Neural cell (in vitro differentiated cells): Measurements from ENCODE around the gene TK2. TPM values are rescaled to one million over a fixed set of nuclear protein-coding genes. Genes with fewer than 3 reads are reported as not detected.

Experiments
- H2AFZ ChIP-seq: fragments of 200-600, 300-800 bp; sonication (generic), shearing (Covaris generic); 2 replicates; pipeline ENCODE4 v1.6.0; 2014; ENCODE audit warnings: low read depth, mild to moderate bottlenecking, antibody characterized with exemption, low read length, moderate library complexity
- H3F3A ChIP-seq: fragments of 200-600 bp; shearing (Covaris generic); 2 replicates; pipeline ENCODE4 v1.6.1; 2016; ENCODE audit warnings: mild to moderate bottlenecking, moderate library complexity, mixed read lengths, antibody characterized with exemption, low read length; ENCODE audit not compliant: insufficient read depth, poor library complexity, severe bottlenecking
- H3K27ac ChIP-seq: fragments of 200-600, 300-800 bp; sonication (generic), shearing (Covaris generic); 2 replicates; pipeline ENCODE4 v1.5.1; 2014; ENCODE audit warnings: mild to moderate bottlenecking, low read length, moderate library complexity
- H3K27me3 ChIP-seq: fragments of 300-800, 200-600 bp; sonication (generic), shearing (Covaris generic); 2 replicates; pipeline ENCODE4 v1.6.0; 2014; ENCODE audit warnings: mild to moderate bottlenecking, low read depth, low read length, moderate library complexity; ENCODE audit not compliant: insufficient read depth
- H3K36me3 ChIP-seq: fragments of 300-800, 200-600 bp; sonication (generic), shearing (Covaris generic); 2 replicates; pipeline ENCODE4 v1.5.1; 2014; ENCODE audit warnings: mild to moderate bottlenecking, antibody characterized with exemption, low read length, moderate library complexity; ENCODE audit not compliant: insufficient read depth
- H3K4me2 ChIP-seq: fragments of 300-800, 200-600 bp; sonication (generic), shearing (Covaris generic); 2 replicates; pipeline ENCODE4 v1.6.0; 2014; ENCODE audit warnings: mild to moderate bottlenecking, low read length
- H3K4me3 ChIP-seq: fragments of 300-800, 200-600 bp; sonication (generic), shearing (Covaris generic); 2 replicates; pipeline ENCODE4 v1.5.1; 2014; ENCODE audit warnings: mild to moderate bottlenecking, low read length, moderate library complexity
- H3K79me2 ChIP-seq: fragments of 200-600 bp; shearing (Covaris generic); replicated peaks from 2 replicates; pipeline ENCODE4 v1.6.0; 2014; ENCODE audit warnings: mild to moderate bottlenecking, low read length, moderate library complexity; ENCODE audit not compliant: insufficient read depth
- H3K9ac ChIP-seq: fragments of 300-800, 200-600 bp; sonication (generic), shearing (Covaris generic); 2 replicates; pipeline ENCODE4 v1.6.1; 2016; ENCODE audit warnings: mild to moderate bottlenecking, low read length, mixed read lengths
- H3K9me2 ChIP-seq: fragments of 200-600 bp; shearing (Covaris generic); 2 replicates; pipeline ENCODE4 v1.6.1; 2016; ENCODE audit warnings: mild to moderate bottlenecking, low read length, mixed read lengths; ENCODE audit not compliant: insufficient read depth
- H3K9me3 ChIP-seq: fragments of 200-600, 300-800 bp; sonication (generic), shearing (Covaris generic); 2 replicates; pipeline ENCODE4 v1.6.1; 2016; ENCODE audit warnings: mild to moderate bottlenecking, mixed run types, low read length, moderate library complexity, mixed read lengths
- H4K20me1 ChIP-seq: fragments of 200-600 bp; shearing (Covaris generic); 2 replicates; pipeline ENCODE4 v1.6.1; 2016; ENCODE audit warnings: mild to moderate bottlenecking, mixed run types; ENCODE audit not compliant: insufficient read depth
- EP300 ChIP-seq: fragments of 450-650 bp; conservative IDR thresholded peaks from 2 replicates; pipeline ENCODE4 v1.6.1; 2014; ENCODE audit warnings: antibody characterized with exemption, mild to moderate bottlenecking, moderate library complexity; ENCODE audit not compliant: poor library complexity, severe bottlenecking
- EZH2 ChIP-seq: fragments of 200-600, 300-800 bp; shearing (Covaris generic), sonication (generic); IDR thresholded peaks from 2 replicates; pipeline ENCODE4 v1.6.1; 2014; ENCODE audit warnings: antibody characterized with exemption, low read length, borderline replicate concordance, mild to moderate bottlenecking; ENCODE audit not compliant: insufficient read depth, poor library complexity, severe bottlenecking
- MXI1 ChIP-seq: fragments of 450-650 bp; conservative IDR thresholded peaks from 2 replicates; pipeline ENCODE4 v1.6.1; 2014; ENCODE audit warnings: antibody characterized with exemption, mild to moderate bottlenecking; ENCODE audit not compliant: poor library complexity, severe bottlenecking
- POLR2AphosphoS5 ChIP-seq: IDR thresholded peaks from 2 replicates; pipeline ENCODE4 v1.6.1; 2012
- RAD21 ChIP-seq: fragments of 450-650 bp; conservative IDR thresholded peaks from 2 replicates; pipeline ENCODE4 v1.6.1; 2014; ENCODE audit warnings: antibody characterized with exemption, mild to moderate bottlenecking, moderate library complexity
- SMC3 ChIP-seq: fragments of 450-650 bp; conservative IDR thresholded peaks from 2 replicates; pipeline ENCODE4 v1.6.1; 2014; ENCODE audit warnings: antibody characterized with exemption, mild to moderate bottlenecking, moderate library complexity; ENCODE audit not compliant: poor library complexity
- TAF1 ChIP-seq: IDR thresholded peaks from 2 replicates; pipeline ENCODE4 v1.6.1; 2012; ENCODE audit warnings: low read depth
- polyA plus RNA-seq: library from polyadenylated mRNA; depleted of rRNA; stranded (reverse); fragments of >200 nt; gene quantifications from 2 replicates; pipeline ENCODE4 v1.2.3, GENCODE V29; 2014
- TF ChIP-seq, protein P1 (sequence below): IDR thresholded peaks from 2 replicates; pipeline ENCODE4 v1.6.1; 2012; ENCODE audit warnings: borderline replicate concordance
- TF ChIP-seq, protein P2 (sequence below): fragments of 450-650 bp; IDR thresholded peaks from 2 replicates; pipeline ENCODE4 v1.5.1; 2014; ENCODE audit warnings: antibody characterized with exemption, mild to moderate bottlenecking, moderate library complexity; ENCODE audit not compliant: poor library complexity, severe bottlenecking

The TK2 gene
- polyA plus RNA-seq, 1 donor from 2014 or later = 15.9 TPM

DNA sequence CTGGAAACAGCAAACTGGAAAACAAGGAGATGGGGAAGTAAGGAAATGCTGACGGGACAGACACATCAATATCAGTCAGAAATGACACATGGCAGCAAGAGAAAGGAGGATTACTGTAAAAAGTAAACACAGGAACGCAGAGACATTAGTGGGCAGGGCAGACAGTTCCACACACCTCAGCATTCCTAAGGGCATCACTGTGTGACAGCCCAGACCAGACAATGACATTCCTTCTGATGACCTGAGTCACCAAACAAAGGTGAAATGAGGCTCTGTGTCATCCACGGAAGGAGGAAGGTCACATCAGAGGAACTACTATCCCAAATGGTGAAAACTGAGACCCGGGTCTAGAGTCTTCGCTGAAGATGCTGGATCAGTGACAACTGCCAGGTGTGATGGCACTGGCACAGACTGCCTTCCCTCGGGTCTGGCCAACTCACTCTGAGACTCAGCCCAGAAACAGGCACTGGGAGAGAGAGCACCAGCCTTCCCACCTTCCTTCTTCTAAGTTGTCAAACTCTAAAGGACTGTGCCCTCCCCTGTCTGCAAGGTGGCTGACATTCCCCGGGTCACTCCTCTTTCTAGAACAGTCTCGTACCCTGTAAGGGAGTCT lies 36.7 kb downstream of the TK2 start:
- no peak overlapping the region for H3K4me2 ChIP-seq
- H3K4me3 ChIP-seq = no peak overlapping the region
- no peak overlapping the region for H2AFZ ChIP-seq
- H3K36me3 ChIP-seq = no peaks in the 10 kb centered on the region
- no peaks in the 10 kb centered on the region for H3K79me2 ChIP-seq
- H3F3A ChIP-seq = no peaks in the 10 kb centered on the region
- no peak overlapping the region for H3K27ac ChIP-seq
- no peak for TF ChIP-seq MXI1
- TF ChIP-seq, protein P1, sequence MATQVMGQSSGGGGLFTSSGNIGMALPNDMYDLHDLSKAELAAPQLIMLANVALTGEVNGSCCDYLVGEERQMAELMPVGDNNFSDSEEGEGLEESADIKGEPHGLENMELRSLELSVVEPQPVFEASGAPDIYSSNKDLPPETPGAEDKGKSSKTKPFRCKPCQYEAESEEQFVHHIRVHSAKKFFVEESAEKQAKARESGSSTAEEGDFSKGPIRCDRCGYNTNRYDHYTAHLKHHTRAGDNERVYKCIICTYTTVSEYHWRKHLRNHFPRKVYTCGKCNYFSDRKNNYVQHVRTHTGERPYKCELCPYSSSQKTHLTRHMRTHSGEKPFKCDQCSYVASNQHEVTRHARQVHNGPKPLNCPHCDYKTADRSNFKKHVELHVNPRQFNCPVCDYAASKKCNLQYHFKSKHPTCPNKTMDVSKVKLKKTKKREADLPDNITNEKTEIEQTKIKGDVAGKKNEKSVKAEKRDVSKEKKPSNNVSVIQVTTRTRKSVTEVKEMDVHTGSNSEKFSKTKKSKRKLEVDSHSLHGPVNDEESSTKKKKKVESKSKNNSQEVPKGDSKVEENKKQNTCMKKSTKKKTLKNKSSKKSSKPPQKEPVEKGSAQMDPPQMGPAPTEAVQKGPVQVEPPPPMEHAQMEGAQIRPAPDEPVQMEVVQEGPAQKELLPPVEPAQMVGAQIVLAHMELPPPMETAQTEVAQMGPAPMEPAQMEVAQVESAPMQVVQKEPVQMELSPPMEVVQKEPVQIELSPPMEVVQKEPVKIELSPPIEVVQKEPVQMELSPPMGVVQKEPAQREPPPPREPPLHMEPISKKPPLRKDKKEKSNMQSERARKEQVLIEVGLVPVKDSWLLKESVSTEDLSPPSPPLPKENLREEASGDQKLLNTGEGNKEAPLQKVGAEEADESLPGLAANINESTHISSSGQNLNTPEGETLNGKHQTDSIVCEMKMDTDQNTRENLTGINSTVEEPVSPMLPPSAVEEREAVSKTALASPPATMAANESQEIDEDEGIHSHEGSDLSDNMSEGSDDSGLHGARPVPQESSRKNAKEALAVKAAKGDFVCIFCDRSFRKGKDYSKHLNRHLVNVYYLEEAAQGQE = no peak
- TF ChIP-seq RAD21 = no peak
- no peak for TF ChIP-seq POLR2AphosphoS5
- no peak for TF ChIP-seq EP300
- no peak for TF ChIP-seq SMC3
- H3K27me3 ChIP-seq = no peaks in the 10 kb centered on the region
- H3K9me2 ChIP-seq = no peaks in the 10 kb centered on the region
- H3K9ac ChIP-seq = no peak overlapping the region
- no peaks in the 10 kb centered on the region for H4K20me1 ChIP-seq
- no peaks in the 10 kb centered on the region for H3K9me3 ChIP-seq

DNA sequence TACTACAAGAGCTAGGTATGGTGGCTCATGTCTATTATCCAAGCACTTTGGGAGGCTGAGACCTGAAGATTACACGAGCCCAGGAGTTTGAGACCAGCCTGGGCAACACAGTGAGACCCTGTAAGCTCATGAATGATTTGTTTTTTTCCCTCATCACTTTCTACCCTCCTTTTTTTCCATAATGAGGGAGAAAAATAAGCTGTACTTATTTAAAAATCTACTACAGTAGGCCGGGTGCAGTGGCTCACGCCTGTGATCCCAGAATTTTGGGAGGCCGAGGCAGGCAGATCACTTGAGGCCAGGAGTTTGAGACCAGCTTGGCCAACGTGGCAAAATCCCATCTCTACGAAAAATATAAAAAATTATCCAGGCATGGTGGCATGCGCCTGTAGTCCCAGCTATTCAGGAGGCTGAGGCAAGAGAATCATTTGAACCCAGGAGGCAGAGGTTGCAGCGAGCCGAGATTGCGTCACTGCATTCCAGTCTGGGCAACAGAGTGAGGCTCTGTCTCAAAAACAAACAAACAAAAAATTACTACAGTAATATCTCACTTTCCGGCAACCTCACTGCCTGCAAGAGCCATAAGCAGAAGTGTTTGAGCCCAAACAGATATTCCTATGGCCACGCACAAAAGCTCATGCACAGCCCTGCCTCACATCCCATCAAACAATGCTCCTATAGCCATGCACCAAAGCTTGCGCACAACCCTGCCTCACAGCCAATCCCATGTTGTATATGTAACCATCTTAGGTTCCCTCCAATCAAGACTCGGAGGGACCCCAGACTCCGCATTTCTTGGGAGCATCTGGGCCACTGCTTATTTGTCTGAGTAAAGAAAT lies 37.4 kb downstream of the TK2 start:
- Histone ChIP-seq H3K4me2 (no peak overlapping the region), H3K36me3 (no peaks in the 10 kb centered on the region), H3K9me2 (no peaks in the 10 kb centered on the region), H2AFZ (no peak overlapping the region), H3F3A (no peaks in the 10 kb centered on the region), H3K79me2 (no peaks in the 10 kb centered on the region), H3K27ac (no peak overlapping the region), H4K20me1 (no peaks in the 10 kb centered on the region), H3K9me3 (no peaks in the 10 kb centered on the region), H3K9ac (no peak overlapping the region), H3K4me3 (no peak overlapping the region), H3K27me3 (no peaks in the 10 kb centered on the region)
- no peak for TF ChIP-seq EP300
- TF ChIP-seq, protein P2, sequence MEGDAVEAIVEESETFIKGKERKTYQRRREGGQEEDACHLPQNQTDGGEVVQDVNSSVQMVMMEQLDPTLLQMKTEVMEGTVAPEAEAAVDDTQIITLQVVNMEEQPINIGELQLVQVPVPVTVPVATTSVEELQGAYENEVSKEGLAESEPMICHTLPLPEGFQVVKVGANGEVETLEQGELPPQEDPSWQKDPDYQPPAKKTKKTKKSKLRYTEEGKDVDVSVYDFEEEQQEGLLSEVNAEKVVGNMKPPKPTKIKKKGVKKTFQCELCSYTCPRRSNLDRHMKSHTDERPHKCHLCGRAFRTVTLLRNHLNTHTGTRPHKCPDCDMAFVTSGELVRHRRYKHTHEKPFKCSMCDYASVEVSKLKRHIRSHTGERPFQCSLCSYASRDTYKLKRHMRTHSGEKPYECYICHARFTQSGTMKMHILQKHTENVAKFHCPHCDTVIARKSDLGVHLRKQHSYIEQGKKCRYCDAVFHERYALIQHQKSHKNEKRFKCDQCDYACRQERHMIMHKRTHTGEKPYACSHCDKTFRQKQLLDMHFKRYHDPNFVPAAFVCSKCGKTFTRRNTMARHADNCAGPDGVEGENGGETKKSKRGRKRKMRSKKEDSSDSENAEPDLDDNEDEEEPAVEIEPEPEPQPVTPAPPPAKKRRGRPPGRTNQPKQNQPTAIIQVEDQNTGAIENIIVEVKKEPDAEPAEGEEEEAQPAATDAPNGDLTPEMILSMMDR = no peak
- no peak for TF ChIP-seq EZH2
- no peak for TF ChIP-seq RAD21
- TF ChIP-seq MXI1 = no peak
- TF ChIP-seq, protein P1 = no peak
- no peak for TF ChIP-seq SMC3
- no peak for TF ChIP-seq POLR2AphosphoS5
- TF ChIP-seq TAF1 = no peak
